Left renal pelvis (tissue), 4 donors: Measurements from ENCODE around the gene URAD. TPM values are rescaled to one million over a fixed set of nuclear protein-coding genes. Genes with fewer than 3 reads are reported as not detected.
"Not testable (repeated sequence)": the region's sequence is repeated elsewhere in the genome, so short reads cannot be mapped to it uniquely, and the experiment has no call there.

ENCODE experiments used
- DNase-seq, 4 donors: peaks; one replicate each; pipeline ENCODE4 v3.0.0-alpha.2; 2013; ENCODE audit warnings: low read depth in 4 of 4, low spot score in 3 of 4
- polyA plus RNA-seq, 4 donors: library from polyadenylated mRNA; unstranded; fragments of 120-200 nt; gene quantifications; one replicate each; pipeline ENCODE4 v1.2.1, GENCODE V29; 2013; ENCODE audit not compliant: insufficient read length in 4 of 4

URAD gene
- not detected for polyA plus RNA-seq

- DNase-seq = no peak
Measured at GRCh38 chr13:27988520-27988919, at the start of gene URAD. Gene URAD (minus strand): TSS chr13:27988693. CDS start chr13:27988637, 56 bp downstream.

- no peak for DNase-seq
Measured at GRCh38 chr13:28037399-28037798, 48.9 kb upstream of the URAD start.

GRCh38 chr13:28035146-28035782 lies 46.8 kb upstream of the URAD start:
- no peak for DNase-seq

- no peak for DNase-seq
Measured at GRCh38 chr13:28033894-28034655, 45.6 kb upstream of the URAD start.

- DNase-seq = not testable (repeated sequence)
Measured at GRCh38 chr13:28032438-28032837, 43.9 kb upstream of the URAD start.

- DNase-seq = no peak
Measured at GRCh38 chr13:28031896-28032288, 43.4 kb upstream of the URAD start.

GRCh38 chr13:28031220-28031895 lies 42.9 kb upstream of the URAD start:
- DNase-seq = no peak

GRCh38 chr13:28027607-28028364 lies 39.3 kb upstream of the URAD start:
- DNase-seq = no peak

- no peak for DNase-seq
Measured at GRCh38 chr13:28027071-28027470, 38.6 kb upstream of the URAD start.

GRCh38 chr13:28026508-28026907 lies 38.0 kb upstream of the URAD start:
- DNase-seq = no peak

- no peak for DNase-seq
Measured at GRCh38 chr13:28022848-28023518, 34.5 kb upstream of the URAD start.

GRCh38 chr13:28014301-28014700 lies 25.8 kb upstream of the URAD start:
- no peak for DNase-seq

- DNase-seq = no peak
Measured at GRCh38 chr13:28013482-28013881, 25.0 kb upstream of the URAD start.

GRCh38 chr13:28012896-28013295 lies 24.4 kb upstream of the URAD start:
- no peak for DNase-seq

GRCh38 chr13:28012383-28012782 lies 23.9 kb upstream of the URAD start:
- no peak for DNase-seq

GRCh38 chr13:28010046-28010445 lies 21.6 kb upstream of the URAD start:
- no peak for DNase-seq

GRCh38 chr13:28005016-28005415 lies 16.5 kb upstream of the URAD start:
- DNase-seq = not testable (repeated sequence)

- DNase-seq = no peak
Measured at GRCh38 chr13:28002886-28003698, 14.6 kb upstream of the URAD start.

GRCh38 chr13:28001837-28002473 lies 13.5 kb upstream of the URAD start:
- no peak for DNase-seq
